ENCODE results near the gene SLC25A21.

The SLC25A21 gene

GRCh38 chr14:37133284-37133913, 39.0 kb downstream of the SLC25A21 start:
- TF ChIP-seq CTCF (IDR thresholded peaks at IDR 0.05; ENCODE audit: extremely low read depth, missing control alignments): no peak

GRCh38 chr14:37131205-37131604, 41.2 kb downstream of the SLC25A21 start:
- TF ChIP-seq CTCF (IDR thresholded peaks at IDR 0.05; ENCODE audit: extremely low read depth, missing control alignments): no peak
- DNase-seq (ENCODE audit: low spot score): no peak

More at GRCh38 chr14:37133284-37133913, 39.0 kb downstream of the SLC25A21 start:
- no peak for DNase-seq (ENCODE audit: low spot score)

GRCh38 chr14:37129047-37129446, 43.4 kb downstream of the SLC25A21 start:
- no peak for TF ChIP-seq CTCF (IDR thresholded peaks at IDR 0.05; ENCODE audit: extremely low read depth, missing control alignments)
- no peak for DNase-seq (ENCODE audit: low spot score)

- no peak for TF ChIP-seq CTCF (IDR thresholded peaks at IDR 0.05; ENCODE audit: extremely low read depth, missing control alignments)
Observed at GRCh38 chr14:37124614-37125013, 47.8 kb downstream of the SLC25A21 start.

GRCh38 chr14:37122919-37123639, 49.3 kb downstream of the SLC25A21 start:
- no peak for TF ChIP-seq CTCF (IDR thresholded peaks at IDR 0.05; ENCODE audit: extremely low read depth, missing control alignments)
- DNase-seq (ENCODE audit: low spot score): no peak

More at GRCh38 chr14:37124614-37125013, 47.8 kb downstream of the SLC25A21 start:
- no peak for DNase-seq (ENCODE audit: low spot score)

GRCh38 chr14:37122288-37122687, 50.1 kb downstream of the SLC25A21 start:
- no peak for DNase-seq (ENCODE audit: low spot score)
- no peak for TF ChIP-seq CTCF (IDR thresholded peaks at IDR 0.05; ENCODE audit: extremely low read depth, missing control alignments)

GRCh38 chr14:37118673-37119366, 53.6 kb downstream of the SLC25A21 start:
- DNase-seq (ENCODE audit: low spot score): no peak
- no peak for TF ChIP-seq CTCF (IDR thresholded peaks at IDR 0.05; ENCODE audit: extremely low read depth, missing control alignments)

Measured in GM20000 (cell line).